ENCODE data around the gene PANK1. TPM values are rescaled to one million over a fixed set of nuclear protein-coding genes. Genes with fewer than 3 reads are reported as not detected.

Gene PANK1
- total RNA-seq, result 18.2 TPM

DNA sequence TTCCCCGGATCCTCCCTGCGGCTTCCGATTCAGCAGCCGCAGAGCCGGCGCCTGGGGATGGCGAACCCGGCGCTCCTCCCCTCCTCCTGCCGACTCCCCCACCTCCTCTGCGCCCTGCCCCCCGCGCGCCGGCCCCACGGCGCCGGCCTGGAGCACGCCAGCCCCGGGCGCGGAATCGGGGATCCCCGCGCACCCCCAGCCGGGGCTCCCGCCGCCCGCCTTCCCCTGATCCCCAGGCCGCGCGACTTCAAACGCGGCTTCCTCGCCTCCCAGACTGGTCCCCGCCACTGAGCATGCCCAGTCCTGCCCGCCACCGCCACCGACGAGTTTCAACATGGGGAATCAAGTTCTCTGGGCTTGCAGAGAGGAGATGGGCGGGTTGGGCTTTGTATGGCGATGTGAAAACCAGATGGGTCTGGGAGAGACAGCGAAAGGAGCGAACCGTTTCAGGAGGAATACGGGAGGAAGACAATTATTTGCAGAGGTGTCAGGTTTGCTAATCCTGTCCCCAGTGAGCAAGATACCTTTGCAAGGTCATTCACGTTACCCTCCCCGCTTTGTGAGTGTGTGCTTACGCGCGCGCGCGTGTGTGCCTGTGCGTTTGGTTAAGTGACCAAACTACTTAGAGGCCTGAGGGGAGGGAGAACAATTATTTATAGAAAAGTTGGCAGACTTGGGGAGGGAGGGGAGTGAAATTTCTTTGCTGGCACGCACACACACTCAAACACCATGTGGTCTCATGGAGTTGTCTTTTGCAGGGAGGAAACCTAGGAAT, at the start of gene PANK1:
PANK1 (minus strand) TSS at position 276 of the 775 bp plus-strand sequence. CDS start 351 bp downstream, outside the sequence.
- peak; percentile 76 for DNase-seq (ENCODE audit: low spot score)

DNA sequence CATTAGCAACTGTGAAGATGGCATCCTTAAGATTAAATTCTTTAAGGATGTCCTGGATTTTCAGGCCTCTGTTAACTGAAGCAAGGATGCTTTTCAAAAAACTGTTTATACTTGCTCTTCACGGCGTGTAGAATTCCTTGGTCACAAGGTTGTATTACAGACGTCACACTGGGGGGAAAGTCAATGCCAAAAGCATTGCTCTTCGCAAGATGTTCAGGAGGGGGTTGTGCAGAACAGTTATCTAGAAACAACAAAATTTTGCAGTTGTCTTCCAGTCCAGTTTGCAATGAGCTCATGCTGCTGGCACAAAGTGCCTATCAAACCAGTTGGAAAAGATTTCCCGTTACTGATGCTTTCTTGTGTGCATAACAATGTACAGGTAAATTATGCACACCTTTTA, 48.1 kb upstream of the PANK1 start:
- no peak for DNase-seq (ENCODE audit: low spot score)

DNA sequence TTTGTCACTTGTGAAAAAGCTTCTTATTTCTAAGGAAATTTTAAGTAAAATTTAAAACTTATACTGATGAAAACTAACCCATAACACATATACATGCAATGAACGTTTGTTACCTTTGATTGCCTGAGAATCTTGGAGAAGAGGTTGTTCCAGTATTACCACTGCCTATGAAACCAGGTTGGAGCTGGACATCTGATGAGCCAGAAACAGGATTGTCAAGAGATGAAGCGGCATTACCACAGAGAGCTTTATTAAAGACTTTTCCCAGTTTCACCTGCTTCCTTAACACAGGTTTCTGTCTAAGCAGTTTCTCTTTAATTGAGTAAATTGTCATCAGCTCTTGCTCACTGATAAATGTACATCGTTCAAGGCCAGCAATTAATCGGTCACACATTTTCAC, 47.4 kb upstream of the PANK1 start:
- no peak for DNase-seq (ENCODE audit: low spot score)

DNA sequence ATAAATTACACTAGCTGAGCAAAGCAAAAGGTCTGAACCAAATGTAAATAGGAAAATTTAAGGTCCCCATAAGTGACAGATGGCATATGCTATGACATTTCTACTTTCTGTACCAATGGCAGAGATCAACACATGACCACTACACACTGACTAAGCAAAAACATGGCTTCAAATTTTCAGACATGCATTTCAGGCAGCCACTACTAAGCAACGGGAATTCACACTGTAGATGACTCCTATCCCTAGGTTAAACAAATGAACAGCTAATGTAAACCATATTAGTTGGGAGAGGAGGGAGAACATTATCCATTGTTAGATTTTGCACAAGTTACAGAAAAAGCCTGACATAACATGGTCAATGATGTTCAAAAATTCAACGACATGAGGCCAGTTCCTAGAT, 45.0 kb upstream of the PANK1 start:
- no peak for DNase-seq (ENCODE audit: low spot score)

DNA sequence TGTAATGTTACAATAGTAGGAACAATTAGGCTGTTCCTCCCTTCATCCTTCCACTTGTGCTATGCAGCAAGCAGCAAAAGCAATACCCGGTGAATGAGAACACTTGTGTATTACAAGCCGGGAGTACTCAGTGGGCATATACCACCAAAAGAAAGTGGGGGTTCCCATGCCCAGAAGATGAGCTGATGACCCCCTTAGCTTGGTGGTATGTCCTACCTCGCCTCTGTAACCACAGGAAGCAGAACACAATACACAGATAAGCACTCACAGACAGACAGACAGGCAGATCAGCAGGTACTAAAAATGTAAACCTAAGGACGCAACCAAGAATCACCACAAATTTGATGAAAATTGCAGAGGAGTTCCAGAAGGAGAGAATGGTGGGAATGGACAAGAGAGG, 40.9 kb upstream of the PANK1 start:
- no peak for DNase-seq (ENCODE audit: low spot score)

DNA sequence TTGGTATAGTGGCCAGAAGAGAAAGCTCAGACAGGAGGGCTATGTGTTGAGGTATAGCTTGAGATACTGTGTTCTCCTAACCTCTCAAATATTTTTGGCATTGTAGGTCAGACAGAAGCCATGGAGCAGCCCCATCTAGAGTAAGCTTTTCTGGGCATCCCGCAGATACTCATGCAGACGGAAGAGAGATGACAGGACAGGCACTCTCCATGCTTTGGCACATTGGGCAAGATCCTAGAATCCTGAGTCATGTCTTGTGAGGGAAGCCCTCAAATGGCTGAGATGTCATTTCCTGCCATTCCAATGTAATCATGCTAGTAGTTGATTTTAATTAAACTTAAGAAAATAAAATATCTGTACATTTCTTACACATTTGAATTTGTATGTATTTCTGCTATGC, 39.6 kb upstream of the PANK1 start:
- no peak for DNase-seq (ENCODE audit: low spot score)

DNA sequence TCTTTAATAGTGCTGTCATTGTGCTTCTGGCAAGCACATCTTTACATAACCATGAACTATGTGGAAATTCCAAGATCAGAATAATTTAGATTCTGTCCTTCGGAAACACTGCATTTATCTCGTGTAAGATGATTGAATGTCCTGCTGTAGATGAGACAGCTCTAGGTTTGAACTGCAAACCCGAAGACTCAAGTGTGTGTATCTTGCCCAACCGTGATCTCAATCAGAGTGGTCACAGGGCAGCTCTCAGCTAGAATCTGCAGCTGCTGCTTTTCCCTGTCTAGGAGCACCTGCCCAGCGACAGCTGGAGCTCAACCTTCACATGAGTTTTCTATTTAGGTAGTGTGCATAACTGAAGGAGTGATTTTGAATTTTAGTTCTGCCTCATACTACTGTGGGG, 38.8 kb upstream of the PANK1 start:
- no peak for DNase-seq (ENCODE audit: low spot score)

DNA sequence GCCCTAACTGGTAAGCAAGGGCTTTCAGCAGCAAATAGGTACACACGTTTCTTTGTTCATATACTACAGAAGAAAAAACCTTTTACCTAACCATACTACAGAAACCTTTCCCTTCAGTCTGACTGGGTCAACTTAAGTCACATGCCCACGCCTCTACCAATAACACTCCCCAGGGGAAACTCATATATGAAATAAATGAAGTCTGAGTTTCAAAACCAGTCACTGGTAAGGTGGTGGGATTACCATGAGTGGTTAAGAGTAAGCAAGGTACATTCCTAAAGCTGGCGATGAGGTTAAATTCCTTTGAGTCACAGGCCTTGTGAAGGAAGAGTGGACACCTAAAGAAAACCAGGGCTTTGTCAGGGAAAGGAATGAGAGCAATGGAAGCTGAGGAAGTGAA, 34.9 kb upstream of the PANK1 start:
- DNase-seq (ENCODE audit: low spot score), result no peak

DNA sequence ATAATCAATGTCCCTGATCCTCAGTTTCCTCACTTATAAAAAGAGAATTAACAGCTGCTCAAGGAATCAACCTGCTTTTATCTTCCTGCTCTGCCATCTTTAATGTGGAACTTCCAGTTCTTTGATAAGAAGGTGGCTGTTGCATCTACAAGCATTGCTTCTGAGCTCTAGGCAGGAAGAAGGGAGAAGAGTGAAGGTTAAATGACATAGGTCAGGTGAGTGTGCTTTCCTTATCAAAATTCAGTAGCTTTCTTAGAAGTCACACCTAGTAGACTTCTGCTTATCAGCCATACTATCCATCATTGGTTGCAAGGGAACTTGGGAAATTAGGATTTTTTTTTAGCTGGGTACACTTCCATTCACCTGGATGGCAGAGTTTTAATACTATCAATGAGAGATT, 32.3 kb upstream of the PANK1 start:
- DNase-seq (ENCODE audit: low spot score), result no peak

DNA sequence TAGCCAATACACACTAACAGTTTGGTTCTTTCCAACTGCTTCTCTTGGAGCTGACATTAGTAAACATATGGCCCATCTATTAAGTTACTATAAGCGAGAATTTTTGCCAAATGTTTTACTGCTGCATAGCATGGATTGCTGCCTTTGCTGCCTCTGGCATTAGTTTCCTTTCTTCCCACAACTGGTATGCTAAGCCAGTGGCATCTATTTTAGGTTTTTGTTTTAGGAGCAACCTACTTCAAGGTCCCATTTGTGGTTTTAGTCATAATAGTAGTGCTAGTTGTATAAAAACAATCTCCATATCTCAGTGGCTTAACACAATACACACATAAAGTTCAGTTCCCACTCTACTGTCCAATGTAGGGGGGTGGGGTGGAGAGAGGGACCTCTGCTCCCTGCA, 25.9 kb upstream of the PANK1 start:
- DNase-seq (ENCODE audit: low spot score), result no peak

DNA sequence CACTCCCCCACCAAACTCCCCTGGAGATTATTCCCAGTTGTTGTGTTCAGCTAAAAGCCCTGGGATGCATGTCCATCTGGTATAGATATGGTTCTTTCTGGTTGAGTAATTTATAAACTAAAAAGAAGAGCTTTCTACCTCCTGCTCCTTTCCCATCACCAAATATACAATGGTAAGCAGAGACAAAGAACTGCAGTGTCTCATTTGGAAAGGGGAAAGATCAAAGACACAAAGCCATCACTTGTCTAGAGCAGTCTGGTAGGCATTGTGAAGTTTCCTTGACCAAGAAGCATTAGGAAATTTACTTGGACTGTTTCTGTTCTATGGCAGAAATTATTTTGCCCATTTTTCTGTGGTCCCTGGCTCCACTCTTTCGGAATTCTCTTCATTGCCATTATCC, 24.9 kb upstream of the PANK1 start:
- DNase-seq (ENCODE audit: low spot score), result no peak

DNA sequence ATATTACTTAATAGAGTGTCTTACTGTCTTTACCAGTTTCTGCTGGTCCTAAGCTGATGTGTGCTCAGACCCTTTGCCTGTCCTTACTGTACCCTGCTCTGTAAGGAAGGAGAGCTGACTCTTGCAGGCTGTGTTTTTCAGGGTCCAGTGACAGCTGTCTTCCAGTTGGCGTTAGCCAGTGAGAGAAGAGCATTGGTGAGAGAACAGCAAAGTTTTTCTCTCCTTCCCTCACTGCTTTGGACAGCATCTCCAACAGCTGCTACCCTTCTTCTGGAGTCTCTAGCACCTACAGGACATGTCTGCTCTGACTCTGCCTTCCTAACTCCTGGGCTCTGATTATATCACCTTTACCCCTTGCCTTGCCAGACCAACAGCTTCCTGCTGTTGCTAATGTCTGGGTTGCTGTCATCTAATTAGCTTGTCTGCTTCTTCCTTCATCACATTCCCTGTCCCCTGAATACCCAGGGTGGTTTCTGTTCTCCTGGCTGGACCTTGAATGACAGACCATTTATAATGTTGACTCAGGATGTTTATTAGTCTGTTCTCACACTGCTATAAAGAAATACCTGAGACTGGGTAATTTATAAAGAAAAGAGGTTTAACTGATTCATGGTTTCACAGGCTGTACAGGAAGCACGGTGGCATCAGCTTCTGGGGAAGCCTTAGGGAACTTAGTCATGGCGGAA, 23.5 kb upstream of the PANK1 start:
- no peak for DNase-seq (ENCODE audit: low spot score)

DNA sequence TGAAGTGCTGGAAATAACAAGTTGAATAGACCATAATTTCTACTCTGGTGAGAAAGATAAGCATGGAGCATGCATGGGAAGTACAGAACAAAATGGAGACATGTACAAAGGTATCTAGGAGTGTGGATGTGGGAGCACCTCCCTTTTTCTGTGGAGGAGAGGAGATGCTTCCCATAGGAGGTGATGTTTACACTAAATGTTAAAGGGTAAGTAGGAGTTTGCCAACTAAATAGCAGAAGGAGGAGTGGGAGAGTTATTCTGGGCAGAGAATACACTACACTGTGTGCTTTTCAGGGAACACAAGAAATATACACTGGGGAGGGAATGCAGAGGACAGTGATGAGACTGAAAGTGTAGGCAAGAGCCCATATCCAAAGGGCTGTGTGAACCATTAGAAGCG, 21.1 kb upstream of the PANK1 start:
- DNase-seq (ENCODE audit: low spot score), result no peak

DNA sequence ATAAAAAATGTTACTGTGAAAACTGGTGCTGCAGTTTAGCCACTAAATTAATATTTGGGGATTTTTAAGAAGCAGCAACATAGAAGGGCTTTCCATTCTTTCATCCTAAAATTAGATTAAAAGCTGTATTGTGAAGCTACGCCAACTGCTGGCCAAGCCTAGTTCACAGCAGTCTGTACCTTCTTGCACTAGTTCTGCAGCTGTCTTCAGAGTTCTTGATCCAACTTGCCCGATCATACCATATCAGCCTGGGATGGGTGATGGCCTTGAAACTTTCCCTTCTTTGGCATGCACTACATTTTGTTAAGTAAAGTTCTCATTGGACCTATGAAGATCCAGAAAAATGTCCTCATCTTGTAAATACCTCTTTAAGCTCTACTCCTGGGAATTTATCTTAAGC, 20.3 kb upstream of the PANK1 start:
- DNase-seq (ENCODE audit: low spot score), result no peak

DNA sequence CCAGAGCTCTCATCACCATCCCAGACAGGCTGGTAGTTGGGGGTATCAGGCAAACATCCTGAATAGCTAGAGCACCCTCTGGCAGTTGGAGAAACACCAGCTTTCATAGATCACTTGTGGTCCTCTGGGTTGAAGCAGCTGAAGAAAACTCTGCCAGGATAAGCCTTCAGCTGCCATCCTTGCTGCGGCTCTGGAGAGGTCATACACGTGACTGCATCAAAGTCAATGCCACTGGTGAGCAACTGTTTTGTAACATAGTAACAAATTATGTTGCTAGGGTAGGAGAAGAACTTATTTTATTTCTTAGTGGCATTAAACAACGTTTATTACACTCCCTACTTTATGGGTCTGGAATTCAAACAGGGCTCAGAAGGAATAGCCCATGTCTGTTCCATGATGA, 19.2 kb upstream of the PANK1 start:
- DNase-seq (ENCODE audit: low spot score), result no peak

DNA sequence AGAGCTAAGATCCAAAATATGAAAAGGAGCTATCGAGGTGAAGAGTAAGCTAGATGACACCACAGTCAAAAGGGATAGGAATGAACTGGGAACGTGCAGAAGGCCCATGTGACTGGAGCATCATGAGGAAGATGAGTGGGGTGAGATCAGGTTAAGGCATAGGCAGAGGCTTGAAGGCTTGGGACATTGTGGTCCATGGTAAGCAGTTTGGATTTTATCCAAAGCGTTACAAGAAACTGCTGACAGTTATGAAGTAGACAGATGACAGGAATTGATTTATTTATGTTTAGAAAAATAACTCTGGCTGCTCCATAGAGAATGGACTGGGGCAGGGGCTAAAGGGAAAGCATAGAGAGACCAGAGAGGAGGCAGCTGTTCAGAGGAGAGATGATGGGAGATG, 18.1 kb upstream of the PANK1 start:
- DNase-seq (ENCODE audit: low spot score), result no peak

DNA sequence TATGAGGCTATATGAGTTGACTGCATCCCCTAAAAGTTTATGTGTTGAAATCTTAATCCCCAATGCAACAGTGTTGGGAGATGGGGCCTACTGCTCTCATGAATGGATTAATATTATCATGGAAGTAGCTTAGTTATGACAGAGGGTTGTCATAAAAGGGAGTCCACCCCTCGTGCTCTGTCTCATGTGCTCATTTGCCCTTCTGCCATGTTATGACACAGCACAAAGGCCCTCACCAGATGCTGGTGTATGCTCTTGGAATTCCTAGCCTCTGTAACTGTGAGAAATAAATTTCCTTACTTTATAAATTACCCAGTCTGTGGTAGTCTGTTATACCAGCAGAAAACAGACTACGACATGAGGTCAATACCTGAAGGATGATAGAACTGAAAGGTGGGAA, 17.6 kb upstream of the PANK1 start:
- DNase-seq (ENCODE audit: low spot score), result no peak

DNA sequence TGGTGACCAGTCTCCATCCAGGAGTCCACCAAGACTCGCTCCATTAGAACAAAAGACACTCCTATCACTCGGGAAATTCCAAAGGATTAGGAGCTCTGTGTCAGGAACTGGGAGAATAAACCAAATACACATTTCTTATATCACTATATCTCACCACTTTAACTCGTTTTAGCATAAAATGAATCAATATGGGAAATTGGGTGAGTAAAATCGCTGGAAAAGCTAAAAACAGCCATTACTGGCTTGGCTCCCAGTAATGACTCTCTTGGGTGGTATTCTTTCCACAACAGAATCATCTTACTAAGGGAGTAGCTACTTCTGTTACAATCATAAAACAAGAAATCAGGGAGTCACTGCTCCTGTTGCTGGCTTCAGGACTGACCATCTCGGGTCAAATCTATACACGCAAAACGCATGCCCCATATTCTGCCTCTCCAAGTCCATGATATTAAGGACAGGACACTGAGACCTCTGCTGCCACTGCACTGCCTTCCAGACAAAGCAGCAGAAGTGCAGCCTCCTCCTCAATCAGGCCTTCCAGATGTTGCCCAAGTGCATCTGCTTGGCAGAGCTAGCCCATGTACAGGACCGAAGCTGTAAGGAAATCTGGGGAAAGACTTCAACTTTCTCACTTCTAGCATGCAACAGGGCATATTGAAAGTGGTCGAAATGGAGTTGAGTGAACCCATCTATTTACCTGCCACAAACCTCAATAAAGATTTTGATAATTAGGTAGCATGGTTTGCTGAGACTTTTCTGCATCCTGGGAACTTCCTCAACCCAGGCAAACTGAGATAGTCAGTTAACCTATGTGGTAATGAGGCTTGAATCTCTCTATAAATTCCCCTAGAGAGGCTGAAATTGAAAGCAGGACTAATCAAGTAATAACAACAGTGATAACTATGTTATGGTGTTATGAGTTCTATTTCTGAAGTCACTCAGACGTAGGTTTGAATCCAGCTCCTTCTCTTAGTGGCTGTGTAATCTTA, 14.4 kb upstream of the PANK1 start:
- DNase-seq (ENCODE audit: low spot score), result no peak

DNA sequence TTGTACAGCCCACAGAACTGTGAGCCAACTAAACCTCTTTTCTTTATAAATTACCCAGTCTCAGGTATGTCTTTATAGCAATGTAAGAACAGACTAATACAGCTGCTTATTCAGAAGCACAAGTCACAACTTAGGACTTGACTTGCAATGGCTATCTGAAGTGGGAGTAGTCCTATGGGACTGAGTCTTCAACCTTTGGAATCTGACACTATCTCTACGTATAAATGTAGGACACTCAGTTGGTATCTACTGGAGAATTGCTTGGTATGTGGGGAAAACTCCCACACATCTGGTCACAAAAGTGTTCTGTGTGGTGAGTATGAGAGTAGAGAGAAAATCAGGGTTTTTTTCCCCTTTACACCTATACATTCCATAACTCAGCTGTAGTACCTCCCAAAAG, 12.3 kb upstream of the PANK1 start:
- DNase-seq (ENCODE audit: low spot score), result no peak

DNA sequence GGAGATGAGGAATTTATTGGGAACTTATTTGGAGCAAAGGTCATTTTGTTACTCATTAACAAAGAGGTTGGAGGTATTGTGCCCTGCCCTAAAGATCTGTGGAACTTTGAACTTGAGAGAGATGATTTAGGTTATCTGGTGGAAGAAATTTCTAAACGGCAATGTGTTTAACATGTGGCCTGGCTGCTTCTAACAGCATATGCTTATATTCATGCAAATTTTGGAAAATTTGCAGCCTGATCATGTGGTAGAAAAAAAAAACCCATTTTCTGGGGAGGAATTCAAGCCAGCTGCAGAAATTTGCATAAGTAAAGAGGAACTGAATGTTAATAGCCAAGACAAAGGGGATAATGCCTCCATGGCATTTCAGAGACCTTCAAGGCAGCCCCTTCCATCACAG, 10.7 kb upstream of the PANK1 start:
- no peak for DNase-seq (ENCODE audit: low spot score)

DNA sequence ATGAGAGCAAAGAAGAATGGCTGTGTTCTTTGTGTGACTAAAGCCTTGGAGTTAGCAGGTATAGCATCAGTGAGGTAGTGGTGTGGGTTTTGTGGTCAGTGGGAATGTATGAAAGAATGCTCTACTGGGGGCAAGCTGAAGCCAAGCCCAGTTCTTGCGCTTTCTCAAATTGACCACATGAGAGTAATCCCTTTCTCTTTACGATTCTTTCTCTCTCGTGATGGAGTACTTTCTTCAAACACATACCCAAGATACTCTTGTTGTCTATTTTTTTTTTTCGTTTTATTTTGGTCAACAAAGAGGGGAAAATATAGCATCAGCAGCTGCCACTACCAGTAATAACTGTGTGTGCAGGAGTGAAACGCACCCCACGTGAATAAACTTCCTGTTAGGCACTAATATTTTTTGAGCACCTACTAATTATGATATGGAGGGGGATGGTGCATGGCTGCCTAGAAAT, 8.4 kb upstream of the PANK1 start:
- DNase-seq (ENCODE audit: low spot score), result no peak

DNA sequence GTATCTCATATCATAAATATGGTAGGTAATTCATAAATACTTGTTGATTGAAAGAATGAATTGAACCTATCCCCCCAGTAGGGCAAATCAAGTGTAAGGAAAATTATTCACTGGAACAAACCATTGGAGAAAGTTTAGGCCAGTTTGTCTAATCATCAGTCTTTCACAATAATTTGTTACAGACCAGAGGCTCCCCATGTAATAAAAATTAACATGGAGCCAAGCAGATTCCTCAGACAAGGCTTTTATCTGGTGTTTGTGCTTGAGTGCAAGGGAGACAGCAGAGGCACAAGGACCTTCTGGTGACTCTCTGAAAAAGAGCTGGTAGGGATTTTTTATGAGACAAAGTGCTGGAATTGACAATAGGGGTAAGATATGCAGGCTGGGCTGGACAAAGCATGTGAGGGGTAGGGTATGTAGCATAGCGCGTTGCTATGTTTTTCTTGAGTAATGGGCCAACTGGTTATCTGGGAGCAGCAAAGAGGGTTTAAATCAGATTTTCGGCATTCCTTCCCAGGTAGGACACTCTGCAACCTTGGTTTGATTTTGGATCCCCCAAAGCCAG, 7.8 kb upstream of the PANK1 start:
- DNase-seq (ENCODE audit: low spot score), result no peak
